Measurements from ENCODE around the gene RGS9BP.
A peak's percentile ranks its signal among the peaks of the same experiment; 100 is the strongest.
"Not testable (repeated sequence)": the region's sequence is repeated elsewhere in the genome, so short reads cannot be mapped to it uniquely, and the experiment has no call there.

RGS9BP gene, protein sequence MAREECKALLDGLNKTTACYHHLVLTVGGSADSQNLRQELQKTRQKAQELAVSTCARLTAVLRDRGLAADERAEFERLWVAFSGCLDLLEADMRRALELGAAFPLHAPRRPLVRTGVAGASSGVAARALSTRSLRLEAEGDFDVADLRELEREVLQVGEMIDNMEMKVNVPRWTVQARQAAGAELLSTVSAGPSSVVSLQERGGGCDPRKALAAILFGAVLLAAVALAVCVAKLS

DNA sequence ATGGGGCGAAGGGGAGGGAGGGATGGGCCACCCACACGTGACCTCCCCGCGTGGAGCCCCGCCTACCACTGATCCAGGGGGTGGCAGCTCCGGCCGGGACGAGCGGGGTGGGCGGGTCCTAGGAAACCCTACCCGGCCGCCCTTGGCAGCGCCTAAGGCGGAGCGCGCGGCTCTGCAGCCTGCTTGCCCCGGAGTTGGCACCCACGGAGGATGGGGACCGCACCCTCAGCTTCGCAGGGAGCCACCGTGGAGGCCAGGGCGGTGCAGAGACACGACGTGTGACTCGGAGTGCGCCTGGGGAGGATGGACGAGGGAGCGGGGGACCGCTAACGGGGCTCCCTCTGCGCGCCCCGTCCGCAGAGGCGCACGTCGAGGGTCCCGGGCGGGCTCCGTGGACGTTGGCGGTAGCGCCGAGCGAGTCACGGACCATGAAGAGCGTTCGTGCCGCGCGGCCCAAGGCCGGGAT is at the start of gene RGS9BP:
RGS9BP (plus strand) TSS at position 129 of the 466 bp plus-strand sequence. CDS start 416 bp downstream, outside the sequence.
- peak; percentile 72 for DNase-seq (ENCODE audit: low spot score)

DNA sequence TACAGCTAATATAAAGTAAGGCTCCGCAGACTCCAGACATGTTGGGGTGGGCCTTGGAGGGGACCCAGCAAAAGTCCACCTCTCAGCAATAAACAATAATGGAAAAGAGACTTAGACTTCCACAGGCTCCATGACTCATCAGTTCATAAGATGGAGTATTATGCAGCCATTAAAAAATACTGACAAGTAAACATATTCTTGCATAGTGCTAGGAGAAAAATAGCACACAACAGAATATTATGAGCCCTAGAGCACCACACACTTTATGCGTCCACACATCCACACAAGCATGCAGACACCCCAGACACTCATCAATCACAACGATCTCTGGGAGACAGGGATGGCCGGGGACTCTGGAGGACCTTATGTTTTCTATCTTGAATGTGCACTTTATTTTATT is 48.7 kb upstream of the RGS9BP start:
- no peak for DNase-seq (ENCODE audit: low spot score)

DNA sequence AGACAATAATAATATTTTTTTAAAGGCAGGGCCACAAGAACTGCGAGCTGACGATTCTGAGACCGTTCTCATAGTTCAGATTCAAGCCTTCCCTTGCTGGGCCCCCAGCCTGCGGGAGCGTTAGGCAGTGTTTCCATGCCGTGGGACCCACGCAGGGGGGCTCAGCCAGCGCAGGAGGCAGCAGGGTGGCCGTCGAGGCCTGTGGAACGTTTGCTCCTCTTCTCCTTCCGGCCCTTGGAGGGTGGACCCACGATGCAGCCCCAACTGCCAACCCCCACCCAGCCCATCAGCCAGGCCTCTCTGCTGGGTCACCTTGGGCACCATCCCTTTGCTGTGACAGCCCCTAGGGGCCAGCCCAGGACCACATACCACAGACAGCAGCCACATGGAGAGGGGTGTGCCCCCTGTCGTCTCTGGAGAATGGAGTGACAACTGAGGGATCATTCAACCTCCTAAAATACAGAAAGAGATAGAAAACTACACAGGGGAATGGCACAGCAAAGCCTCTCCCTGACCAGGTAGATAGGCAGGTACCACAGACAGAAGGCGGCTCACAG is 47.9 kb upstream of the RGS9BP start:
- DNase-seq (ENCODE audit: low spot score) = no peak

DNA sequence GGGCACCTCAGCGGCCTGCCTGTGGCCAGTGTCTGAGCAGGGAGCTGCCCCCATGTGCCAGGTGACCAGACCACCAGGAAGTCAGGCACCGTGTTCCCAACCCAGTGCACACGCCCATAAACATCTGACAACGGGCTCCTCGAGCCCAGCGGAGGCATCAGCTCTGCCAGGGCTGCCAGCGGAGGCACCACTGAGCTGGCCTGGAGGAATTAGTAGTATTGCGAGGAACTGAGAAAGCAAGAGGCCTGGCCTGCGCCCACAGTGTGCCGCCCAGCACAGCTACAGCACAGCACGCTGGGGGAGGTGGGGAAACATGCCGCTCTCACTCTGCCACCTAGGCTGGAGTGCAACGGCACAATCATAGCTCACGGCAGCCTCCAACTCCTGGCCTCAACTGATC is 45.3 kb upstream of the RGS9BP start:
- DNase-seq (ENCODE audit: low spot score) = no peak

DNA sequence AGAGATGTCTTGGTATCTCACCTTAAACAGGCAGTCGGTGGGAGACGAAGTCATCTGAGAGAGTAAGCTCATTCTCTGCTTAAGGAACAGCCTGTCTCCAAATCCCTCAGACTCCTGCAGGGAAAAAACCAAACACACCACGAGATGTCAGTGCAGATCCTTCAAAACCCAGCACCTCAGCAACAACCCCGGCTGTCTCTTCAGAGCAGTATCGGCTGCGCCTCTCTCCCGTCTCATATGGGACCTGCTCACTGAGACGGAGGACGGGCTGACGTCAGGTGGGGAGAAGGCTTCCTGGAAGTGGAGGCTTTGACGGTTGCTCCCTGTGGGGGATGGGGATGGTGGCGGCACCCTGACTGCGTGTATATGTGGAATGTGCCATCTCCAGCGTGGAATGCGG is 44.3 kb upstream of the RGS9BP start:
- no peak for DNase-seq (ENCODE audit: low spot score)

DNA sequence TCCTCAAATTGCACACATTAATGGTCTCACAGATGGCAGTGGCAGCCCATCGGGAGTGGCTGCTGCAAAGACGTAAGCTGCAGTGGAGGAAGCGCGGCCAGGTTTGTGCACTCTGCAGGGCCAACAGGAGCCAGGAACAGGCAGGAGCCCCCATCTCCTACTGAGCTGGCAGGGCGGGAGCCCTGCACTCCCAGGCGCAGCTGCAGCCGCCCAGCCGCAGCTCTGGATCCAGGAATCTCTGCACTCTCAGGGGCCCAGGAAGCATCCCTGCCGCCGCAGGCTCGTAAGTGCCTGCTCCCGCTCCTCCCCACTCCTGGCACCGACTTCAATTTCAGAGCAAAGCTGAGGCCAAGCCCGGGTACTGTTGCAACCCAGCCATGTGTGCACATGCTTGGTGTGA is 38.2 kb upstream of the RGS9BP start:
- no peak for DNase-seq (ENCODE audit: low spot score)

DNA sequence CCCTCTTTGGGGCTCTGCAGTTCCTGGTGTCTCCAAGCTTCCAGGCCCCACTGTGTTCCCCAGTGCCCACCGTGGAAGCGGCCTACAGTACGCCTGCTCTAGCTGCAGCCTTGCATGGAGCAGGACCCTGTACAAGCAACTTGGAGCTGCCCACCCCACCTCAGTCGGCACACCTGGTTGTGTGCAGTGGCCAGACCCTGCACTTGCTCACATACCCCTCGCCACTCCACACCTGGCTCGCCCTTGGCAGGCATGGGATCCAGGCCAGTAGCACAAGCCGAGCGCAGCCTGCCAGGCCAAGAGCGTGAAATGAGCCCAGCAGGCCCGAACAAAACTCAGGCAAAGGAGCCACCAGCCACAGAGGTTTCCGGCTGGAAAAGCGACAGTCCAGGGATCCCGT is 37.0 kb upstream of the RGS9BP start:
- no peak for DNase-seq (ENCODE audit: low spot score)

DNA sequence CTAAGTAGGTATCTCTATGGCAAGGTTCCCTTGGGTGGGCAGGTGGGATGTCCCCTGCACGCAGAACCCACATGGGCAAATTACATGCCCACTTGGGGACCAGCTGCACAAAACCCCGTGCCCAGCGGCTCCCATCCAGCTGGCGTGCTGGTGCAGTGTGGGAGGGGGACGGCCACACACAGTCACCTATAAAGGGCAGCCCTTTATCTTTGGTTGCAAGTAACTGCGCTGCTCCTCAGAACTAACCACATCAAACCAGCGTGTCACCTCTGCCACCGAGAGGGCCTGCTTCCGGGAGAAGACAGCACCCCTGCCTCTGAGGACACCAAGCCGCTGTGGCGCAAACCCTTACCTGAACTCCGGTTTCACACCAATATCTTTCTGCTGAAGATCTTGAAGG is 32.9 kb upstream of the RGS9BP start:
- DNase-seq (ENCODE audit: low spot score) = no peak

DNA sequence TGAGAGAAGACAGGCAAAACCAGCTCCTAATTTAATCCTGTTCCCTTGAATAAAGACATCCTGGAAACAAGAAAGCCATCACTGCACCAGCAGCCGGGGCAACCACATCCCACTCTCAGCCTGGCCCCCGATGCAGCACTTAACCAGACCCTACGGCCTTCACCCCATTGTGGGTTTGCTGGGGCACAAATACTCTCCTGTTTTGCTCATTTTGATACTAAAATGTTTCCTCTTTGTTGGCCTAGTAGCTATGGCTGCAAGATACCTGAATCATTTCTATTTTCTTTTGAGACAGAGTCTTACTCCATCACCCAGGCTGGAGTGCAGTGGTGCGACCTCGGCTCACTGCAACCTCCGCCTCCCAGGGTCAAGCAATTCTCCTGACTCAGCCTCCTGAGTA is 29.1 kb upstream of the RGS9BP start:
- no peak for DNase-seq (ENCODE audit: low spot score)

DNA sequence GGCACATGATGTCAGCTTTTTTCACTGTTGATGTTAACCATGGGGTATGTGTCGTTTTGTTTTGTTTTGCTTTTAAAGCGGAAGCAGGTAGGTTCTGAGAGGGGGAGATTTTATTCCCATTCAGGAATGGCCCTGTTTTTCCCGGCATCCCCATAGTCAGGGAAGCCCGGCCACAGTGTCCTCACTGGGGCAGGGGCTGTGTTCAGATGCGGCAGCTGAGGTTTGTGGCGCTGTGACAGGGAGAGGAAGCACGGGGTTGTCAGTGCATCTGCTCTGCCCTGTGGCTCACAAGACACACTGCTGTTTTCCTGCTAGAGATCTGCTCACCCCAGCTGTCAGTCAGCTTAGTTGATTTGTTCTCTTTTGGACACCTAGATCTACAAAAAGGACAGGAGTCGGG is 28.3 kb upstream of the RGS9BP start:
- no peak for DNase-seq (ENCODE audit: low spot score)

DNA sequence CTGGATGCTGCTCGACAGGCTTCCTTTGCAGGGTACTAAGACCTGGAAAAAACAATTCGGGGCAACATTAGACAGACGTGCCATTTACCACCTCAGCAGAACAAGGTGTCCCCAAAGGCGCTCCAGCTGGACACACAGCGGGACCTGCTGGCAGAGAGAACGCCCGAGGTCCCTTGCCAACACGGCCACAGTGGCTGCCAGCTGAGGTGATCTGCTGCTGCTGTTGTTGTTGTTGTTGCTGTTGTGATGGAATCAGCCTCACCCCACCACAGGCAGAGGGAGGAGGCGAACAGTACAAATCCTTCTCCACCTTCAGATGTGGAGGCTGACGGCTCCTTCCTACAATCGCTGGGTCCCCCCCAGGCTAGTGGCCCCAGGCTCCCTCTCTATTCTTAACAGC is 25.9 kb upstream of the RGS9BP start:
- no peak for DNase-seq (ENCODE audit: low spot score)

DNA sequence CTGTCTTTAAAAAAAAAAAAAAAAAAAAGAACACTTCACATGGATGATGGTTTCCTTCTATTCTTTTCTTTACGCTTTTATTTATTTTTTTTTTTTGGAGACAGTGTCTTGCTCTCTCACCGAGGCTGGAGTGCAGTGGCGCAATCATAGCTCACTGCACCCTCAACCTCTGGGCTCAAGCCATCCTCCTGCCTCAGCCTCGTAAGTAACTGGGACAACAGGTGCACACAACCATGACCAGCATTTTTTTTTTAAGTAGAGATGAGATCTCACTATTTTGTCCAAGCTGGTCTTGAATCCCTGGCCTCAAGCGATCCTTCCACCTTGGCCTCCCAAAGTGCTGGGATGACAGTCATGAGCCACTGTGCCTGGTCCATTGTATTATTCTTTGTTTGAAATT is 25.0 kb upstream of the RGS9BP start:
- no peak for DNase-seq (ENCODE audit: low spot score)

DNA sequence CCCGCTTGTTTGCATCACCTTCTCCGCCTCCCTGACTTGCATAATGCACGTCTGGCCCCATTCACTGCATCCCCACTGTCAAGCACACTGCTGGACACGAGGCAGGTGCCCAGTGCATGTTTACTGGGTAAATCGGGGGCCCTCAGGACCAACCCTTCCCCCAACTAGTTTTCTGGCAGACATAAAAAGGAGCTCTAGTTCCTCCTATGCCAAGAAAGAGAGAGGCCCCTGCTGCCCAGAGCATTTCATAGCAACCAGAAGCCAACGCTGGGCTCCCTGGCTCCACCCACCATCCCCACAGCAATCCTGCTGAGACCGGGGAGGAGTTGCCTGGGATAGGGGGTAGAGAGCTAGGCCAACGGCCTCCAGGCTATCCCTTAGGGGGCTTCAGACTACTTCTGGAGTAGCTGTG is 23.9 kb upstream of the RGS9BP start:
- DNase-seq (ENCODE audit: low spot score) = peak; percentile 91

DNA sequence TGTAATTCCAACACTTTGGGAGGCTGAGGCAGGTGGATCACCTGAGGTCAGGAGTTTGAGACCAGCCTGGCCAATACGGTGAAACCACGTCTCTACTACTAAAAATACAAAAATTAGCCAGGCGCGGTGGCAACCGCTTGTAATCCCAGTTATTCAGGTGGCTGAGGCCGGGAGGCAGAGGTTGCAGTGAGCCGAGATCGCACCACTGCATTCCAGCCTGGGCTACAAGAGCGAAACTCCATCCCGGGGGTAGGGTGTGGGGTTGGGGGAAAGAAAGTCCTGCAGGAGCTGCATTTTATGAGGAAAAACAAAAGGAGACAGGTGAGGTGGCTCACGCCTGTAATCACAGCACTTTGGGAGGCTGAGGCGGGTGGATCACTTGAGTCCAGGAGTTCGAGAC is 23.3 kb upstream of the RGS9BP start:
- not testable (repeated sequence) for DNase-seq (ENCODE audit: low spot score)

DNA sequence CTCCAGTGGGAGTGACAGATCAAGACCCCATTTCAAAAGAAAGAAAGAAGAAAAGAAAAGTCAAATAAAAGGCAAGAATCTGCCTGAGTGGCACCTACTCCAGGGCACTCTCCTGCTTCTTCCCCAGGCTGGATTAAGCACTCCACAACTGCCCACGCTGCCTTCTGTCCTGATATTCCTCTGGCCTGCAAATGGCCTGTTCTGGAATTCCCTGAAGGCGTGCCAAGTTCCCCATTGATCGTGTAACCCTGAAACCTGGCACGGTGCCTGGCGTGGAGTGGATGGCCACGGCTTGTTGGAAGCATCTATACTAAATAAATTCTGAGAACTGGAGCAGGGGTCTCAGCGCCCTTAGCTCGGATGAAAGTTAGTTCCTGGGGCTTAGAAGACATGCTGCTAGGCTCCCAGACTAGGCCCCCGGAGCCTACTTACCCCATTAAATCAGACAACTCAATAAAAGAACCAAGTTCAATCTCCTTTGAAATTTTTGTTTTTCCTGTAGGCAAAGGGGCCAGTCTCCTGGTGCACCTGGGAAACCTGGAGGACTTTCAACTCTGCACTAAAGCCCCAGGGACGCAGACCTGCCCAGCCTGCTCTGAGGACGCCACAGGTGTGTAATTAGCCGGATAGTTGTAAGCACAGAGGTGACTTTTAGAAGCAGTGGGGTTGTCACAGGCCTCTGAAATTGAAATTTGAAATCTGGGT is 22.6 kb upstream of the RGS9BP start:
- no peak for DNase-seq (ENCODE audit: low spot score)

DNA sequence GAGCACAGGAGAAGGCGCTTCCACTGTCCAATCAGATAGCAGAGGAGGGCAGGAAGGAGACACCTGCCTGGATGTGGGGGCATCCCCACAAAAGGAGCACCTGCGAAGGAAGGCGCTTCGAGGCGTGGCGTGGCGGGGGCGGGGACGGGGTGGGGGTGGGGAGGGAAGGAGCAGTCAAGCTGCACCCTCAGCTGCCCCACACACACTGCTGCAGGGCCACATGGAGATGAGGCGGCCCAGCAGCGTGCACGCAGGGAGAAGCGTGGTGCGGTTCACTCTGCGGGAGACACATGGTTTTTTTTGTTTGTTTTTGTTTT is 22.1 kb upstream of the RGS9BP start:
- peak; percentile 34 for DNase-seq (ENCODE audit: low spot score)

DNA sequence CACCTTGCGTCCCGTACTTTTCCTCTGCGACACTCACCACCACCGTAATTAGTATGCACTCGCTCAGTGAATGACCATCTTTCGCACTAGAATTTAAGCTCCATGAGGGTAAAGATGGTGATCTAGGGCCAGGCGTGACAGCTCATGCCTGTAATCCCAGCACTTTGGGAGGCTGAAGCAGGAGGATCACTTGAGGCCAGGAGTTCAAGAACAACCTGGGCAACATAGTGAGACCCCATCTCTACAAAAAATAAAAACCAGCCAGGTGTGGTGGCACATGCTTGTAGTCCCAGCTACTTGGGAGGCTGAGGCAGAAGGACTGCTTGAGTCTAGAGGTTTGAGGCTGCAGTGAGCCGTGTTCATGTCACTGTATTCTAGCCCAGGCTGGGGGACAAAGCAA is 19.3 kb upstream of the RGS9BP start:
- DNase-seq (ENCODE audit: low spot score) = not testable (repeated sequence)

DNA sequence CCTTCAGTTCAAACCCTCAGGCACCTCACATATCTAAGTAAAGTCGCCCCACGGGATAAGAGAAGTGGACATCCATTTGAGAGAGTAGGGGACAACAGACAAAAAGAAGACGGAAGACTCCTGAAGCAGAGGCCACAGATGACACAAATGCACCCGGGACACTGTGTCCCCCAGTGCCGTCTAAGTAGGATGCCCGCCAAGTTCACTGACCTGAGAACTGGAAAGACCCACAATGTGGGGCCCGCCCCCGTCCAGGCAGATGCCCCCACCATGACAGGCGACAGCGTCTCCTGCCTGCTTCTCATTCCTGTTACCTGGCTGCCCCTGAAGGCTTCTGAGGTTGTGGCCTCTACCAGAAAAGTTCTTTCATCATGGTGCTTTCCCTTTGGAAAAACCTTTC is 17.6 kb upstream of the RGS9BP start:
- DNase-seq (ENCODE audit: low spot score) = no peak

DNA sequence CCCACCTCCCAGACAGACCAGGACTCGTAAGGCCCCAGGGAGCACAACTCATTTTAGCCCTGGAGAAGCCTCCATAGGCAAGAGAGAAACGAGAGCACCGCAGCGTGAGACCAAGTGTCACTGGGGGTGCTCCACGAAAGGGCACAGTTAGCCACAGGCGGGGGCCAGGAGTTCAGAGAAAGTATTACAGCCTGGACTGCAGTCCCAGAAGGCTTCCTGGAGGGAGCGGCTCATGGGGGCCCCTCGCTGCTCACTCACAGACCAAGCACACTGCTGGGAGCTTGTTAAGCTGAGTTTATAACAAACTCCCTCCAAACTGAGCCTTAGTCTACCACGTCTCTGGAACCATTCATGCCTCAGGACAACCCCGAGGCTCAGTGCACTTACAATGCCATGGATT is 17.1 kb upstream of the RGS9BP start:
- DNase-seq (ENCODE audit: low spot score) = no peak

DNA sequence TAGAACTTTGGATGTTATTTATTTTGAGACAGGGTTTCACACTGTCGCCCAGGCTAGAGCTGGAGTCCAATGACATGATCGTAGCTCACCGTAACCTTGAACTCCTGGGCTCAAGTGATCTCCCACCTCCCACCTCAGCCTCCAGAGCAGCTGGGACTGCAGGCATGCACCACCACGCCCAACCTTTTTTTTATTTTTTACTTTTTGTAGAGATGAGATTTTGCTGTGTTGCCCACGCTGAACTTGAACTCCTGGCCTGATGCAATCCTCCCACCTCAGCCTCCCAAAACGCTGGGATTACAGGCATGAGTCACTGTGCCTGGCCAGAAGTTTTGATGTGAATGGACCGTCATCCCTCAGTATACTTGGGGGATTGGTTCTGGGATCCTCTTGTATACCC is 14.3 kb upstream of the RGS9BP start:
- DNase-seq (ENCODE audit: low spot score) = no peak

DNA sequence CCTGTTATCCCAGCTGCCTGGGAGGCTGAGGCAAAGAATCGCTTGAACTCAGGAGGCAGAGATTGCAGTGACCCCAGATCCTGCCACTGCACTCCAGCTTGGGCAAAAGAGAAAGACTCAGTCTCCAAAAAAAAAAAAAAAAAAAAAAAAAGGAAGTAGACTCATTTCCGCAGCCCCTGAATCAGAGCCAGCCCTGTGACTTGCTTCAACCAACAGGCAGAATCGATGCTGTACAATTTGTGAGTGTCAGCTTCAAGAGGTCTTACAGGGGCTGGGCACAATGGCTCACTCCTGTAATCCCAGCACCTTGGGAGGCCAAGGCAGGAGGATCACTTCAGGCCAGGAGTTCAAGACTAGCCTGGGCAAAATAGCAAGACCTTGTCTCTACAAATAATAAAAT is 13.5 kb upstream of the RGS9BP start:
- DNase-seq (ENCODE audit: low spot score) = no peak

DNA sequence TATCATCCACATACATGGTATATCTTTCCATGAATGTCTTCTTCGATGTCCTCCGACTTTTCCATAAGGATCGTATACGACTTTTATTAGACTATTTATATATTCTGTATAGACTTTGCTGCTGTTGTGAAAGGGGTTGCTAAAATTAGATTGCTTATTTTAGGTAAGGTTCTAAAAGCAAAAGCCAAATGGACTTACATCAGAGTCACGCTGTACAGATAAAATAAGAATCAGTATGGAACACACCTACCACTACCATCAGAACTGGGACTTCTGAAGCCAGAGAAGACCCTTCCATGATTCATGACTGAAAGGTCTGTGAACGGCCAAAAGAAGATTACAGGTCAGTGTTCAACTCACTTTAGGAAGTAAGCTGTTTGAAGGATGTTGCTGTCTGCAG is 9.6 kb upstream of the RGS9BP start:
- DNase-seq (ENCODE audit: low spot score) = no peak

DNA sequence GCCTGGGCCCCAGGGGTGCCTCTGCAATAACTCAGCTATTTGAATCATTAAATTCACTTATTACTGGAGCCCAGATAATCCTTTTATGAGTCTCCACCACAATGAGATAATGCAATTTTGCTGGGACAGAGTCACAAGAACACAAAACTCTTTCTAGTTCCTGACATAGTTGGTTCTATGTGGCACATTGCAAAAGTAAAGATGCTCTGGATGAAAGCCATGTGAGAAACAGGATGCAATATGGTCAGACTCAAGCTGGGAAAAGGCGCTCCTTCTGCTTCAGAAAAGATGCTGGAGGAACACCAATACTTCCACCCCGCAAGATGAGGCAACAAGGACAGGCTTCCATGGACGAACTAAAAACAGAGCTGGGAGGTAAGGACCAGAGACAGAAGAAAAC is 6.3 kb upstream of the RGS9BP start:
- DNase-seq (ENCODE audit: low spot score) = no peak
